K562 treated with DMSO at 1 percent for 12 hours (cell line): ENCODE measurements around the gene ZNF557. TPM values are rescaled to one million over a fixed set of nuclear protein-coding genes. Genes with fewer than 3 reads are reported as not detected.

Experiments used
- total RNA-seq: library from RNA; unstranded; fragments of 300-600 nt; gene quantifications from 2 replicates; pipeline ENCODE4 v1.2.3, GENCODE V29; 2022; ENCODE audit not compliant: insufficient read depth

The ZNF557 gene
- total RNA-seq = 0.88 and 2.7 TPM in 2 replicates

DNA sequence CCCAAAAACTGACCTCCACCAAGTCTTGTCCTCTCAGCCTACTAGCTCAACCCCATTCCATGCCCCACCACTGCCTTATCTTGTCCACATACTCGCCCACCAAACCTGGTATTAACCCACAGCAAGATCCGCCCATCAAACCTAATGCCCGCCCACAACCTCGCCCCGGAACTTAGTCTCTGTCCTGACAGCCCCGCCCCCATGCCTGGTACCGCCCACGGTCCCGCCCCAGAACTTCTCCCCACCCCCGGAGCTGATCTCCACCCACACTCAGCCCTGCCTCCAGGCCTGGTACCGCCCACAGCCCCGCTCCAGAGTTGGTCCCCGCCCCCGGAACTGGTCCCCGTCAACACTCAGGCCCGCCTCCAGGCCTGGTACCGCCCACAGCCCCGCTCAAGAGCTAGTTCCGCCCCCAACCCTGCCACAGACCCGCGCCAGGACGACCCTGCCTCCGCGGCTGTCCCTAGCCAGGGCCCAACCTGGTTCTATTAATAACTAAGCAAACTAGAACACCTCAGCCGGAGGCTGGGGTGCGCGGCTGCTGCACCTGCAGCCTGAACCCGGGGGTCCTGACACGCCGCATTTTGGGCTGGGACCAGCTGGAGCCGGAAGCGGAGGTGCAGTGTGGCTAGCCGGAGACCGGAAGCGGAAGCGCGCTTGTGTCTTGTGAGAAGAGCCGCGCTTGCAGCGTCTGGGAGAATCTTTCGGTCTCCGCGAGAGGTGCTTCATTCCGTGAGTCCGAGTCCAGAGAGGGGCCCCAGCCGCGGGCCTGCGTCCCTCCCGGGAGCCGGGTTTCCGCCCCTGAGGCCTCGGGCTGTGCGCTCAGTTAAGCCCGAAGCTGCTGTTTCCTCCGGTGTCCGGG lies at the start of gene ZNF557:
ZNF557 (plus strand) TSS at position 662 of the 862 bp plus-strand sequence. CDS start 5,372 bp downstream, outside the sequence.

GRCh38 chr19:7021331-7021730 lies 48.2 kb upstream of the ZNF557 start, which contains the start of gene MBD3L2B:
TSS of gene MBD3L2B (minus strand) at chr19:7021431. CDS start at chr19:7021397, 34 bp downstream.

DNA sequence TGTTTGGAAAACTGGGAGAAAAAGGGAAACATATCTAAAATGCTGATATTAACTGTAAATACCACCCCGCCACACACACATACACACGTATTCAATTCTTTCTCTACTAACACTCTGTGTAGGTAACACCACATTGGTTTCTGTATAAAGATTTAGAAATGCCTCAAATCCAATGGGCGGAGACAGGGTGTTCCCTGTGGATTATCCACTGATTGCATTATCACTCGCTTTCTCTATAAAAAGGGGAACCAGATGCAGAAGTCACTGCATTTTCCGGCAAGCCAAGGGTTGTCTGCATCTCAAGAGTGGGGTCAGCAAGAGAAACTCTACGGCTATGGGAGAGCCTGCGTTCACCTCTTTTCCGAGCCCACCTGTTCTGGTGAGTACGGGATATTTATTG lies 39.2 kb upstream of the ZNF557 start, which contains the start of gene MBD3L5:
MBD3L5 (plus strand) TSS at position 301 of the 400 bp plus-strand sequence; CDS start at position 335, 34 bp downstream.

GRCh38 chr19:7040079-7040478 lies 29.4 kb upstream of the ZNF557 start, which contains the start of gene MBD3L4:
TSS of gene MBD3L4 (minus strand) at chr19:7040179. CDS start at chr19:7040144, 35 bp downstream.

DNA sequence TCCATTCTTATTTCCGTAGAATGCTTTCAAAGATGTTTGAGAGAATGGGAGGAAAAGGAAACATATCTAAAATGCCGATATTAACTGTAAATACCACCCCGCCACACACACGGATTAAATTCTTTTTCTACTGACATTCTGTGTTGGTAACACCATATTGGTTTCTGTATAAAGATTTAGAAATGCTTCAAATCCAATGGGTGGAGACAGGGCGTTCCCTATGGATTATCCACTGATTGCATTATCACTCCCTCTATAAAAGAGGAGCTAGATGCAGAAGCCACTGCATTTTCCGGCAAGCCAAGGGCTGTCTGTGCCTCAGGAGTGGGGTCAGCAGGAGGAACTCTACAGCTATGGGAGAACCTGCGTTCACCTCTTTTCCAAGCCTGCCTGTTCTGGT lies 20.5 kb upstream of the ZNF557 start, which contains the start of gene MBD3L2:
MBD3L2 (plus strand) TSS at position 301 of the 400 bp plus-strand sequence; CDS start at position 354, 53 bp downstream.

GRCh38 chr19:7058576-7058975 lies 10.9 kb upstream of the ZNF557 start, which contains the start of gene MBD3L3:
TSS of gene MBD3L3 (minus strand) at chr19:7058676. CDS start at chr19:7058605, 71 bp downstream.

Other genes starting within 250 kb of the ZNF557 start
- gene ADGRE1, start 182.1 kb upstream of the ZNF557 start, total RNA-seq = 2.5 and 4.5 TPM in 2 replicates
- not detected in 2 replicates for gene MBD3L2B, start 48.3 kb upstream of the ZNF557 start, total RNA-seq
- gene MBD3L5, start 39.1 kb upstream of the ZNF557 start, total RNA-seq = not detected in 2 replicates
- not detected in 2 replicates for gene MBD3L4, start 29.5 kb upstream of the ZNF557 start, total RNA-seq
- not detected in 2 replicates for gene MBD3L2, start 20.4 kb upstream of the ZNF557 start, total RNA-seq
- not detected in 2 replicates for gene MBD3L3, start 11.0 kb upstream of the ZNF557 start, total RNA-seq
- gene INSR, start 224.7 kb downstream of the ZNF557 start, total RNA-seq = 0.18 and 1.1 TPM in 2 replicates